ENCODE results near the gene SMARCAD1.

Gene SMARCAD1

GRCh38 chr4:94216394-94216793 is 8.7 kb downstream of the SMARCAD1 start:
- ChIA-PET CTCF (no interaction called here), POLR2A (no interaction called here)
- Histone ChIP-seq H3K4me1 (ENCODE audit: control insufficient read depth, insufficient read depth, low read length) (no peaks in the 10 kb centered on the region), H3K36me3 (ENCODE audit: control insufficient read depth in 2 of 2, insufficient read depth in 1 of 2, low read length in 2 of 2) (peaks cover 37 to 77% of the 10 kb centered on the region in 2 experiments), H3K4me3 (ENCODE audit: low read depth, low read length) (no peak overlapping the region), H3K9me3 (ENCODE audit: control insufficient read depth, insufficient read depth, low read depth, low read length) (no peaks in the 10 kb centered on the region), H3K27ac (ENCODE audit: extremely low read depth, low read depth, low read length) (no peak overlapping the region)
- TF ChIP-seq KLF8 (tag by site-specific recombination; IDR thresholded peaks at IDR 0.05) (no peak), TRIM28 (IDR thresholded peaks at IDR 0.05; ENCODE audit: borderline replicate concordance, low read length) (no peak), ZNF501 (tag by site-specific recombination; IDR thresholded peaks at IDR 0.05) (no peak), ZNF610 (tag by site-specific recombination; IDR thresholded peaks at IDR 0.05; ENCODE audit: borderline replicate concordance) (no peak), BCL11B (tag by site-specific recombination; IDR thresholded peaks at IDR 0.05; ENCODE audit: low read depth) (no peak), ZNF626 (tag by site-specific recombination; IDR thresholded peaks at IDR 0.05) (no peak), ZNF776 (tag by site-specific recombination; IDR thresholded peaks at IDR 0.05; ENCODE audit: borderline replicate concordance) (no peak), ZNF530 (tag by site-specific recombination; IDR thresholded peaks at IDR 0.05; ENCODE audit: low read depth) (no peak), ZEB2 (tag by site-specific recombination; IDR thresholded peaks at IDR 0.05) (no peak), KLF9 (tag by site-specific recombination; IDR thresholded peaks at IDR 0.05; ENCODE audit: low read depth) (no peak), SCRT1 (tag by site-specific recombination; IDR thresholded peaks at IDR 0.05; ENCODE audit: borderline replicate concordance) (no peak), SETDB1 (IDR thresholded peaks at IDR 0.05; ENCODE audit: insufficient read length, low read length) (no peak), ZNF18 (tag by site-specific recombination; IDR thresholded peaks at IDR 0.05) (no peak), KLF16 (tag by site-specific recombination; IDR thresholded peaks at IDR 0.05) (no peak), PRDM4 (tag by site-specific recombination; IDR thresholded peaks at IDR 0.05) (no peak)

GRCh38 chr4:94219402-94219801 is 11.7 kb downstream of the SMARCAD1 start:
- no peak overlapping the region for H3K4me3 ChIP-seq (ENCODE audit: low read depth, low read length)
- no peak overlapping the region for H3K27ac ChIP-seq (ENCODE audit: extremely low read depth, low read depth, low read length)
- no peaks in the 10 kb centered on the region for H3K9me3 ChIP-seq (ENCODE audit: control insufficient read depth, insufficient read depth, low read depth, low read length)
- CTCF ChIA-PET = no interaction called here
- H3K4me1 ChIP-seq (ENCODE audit: control insufficient read depth, insufficient read depth, low read length) = no peaks in the 10 kb centered on the region
- peaks cover 17 to 53% of the 10 kb centered on the region in 2 experiments for H3K36me3 ChIP-seq (ENCODE audit: control insufficient read depth in 2 of 2, insufficient read depth in 1 of 2, low read length in 2 of 2)
- no peak for TF ChIP-seq SCRT1 (tag by site-specific recombination; IDR thresholded peaks at IDR 0.05; ENCODE audit: borderline replicate concordance)
- POLR2A ChIA-PET = no interaction called here

- Histone ChIP-seq H3K9me3 (ENCODE audit: control insufficient read depth, insufficient read depth, low read depth, low read length) (no peaks in the 10 kb centered on the region), H3K36me3 (ENCODE audit: control insufficient read depth in 2 of 2, insufficient read depth in 1 of 2, low read length in 2 of 2) (peaks cover 7 to 36% of the 10 kb centered on the region in 2 experiments), H3K4me1 (ENCODE audit: control insufficient read depth, insufficient read depth, low read length) (no peaks in the 10 kb centered on the region), H3K27ac (ENCODE audit: extremely low read depth, low read depth, low read length) (no peak overlapping the region), H3K4me3 (ENCODE audit: low read depth, low read length) (no peak overlapping the region)
- POLR2A ChIA-PET = no interaction called here
- TF ChIP-seq ZNF174 (tag by site-specific recombination; IDR thresholded peaks at IDR 0.05) = no peak
- TF ChIP-seq REST (tag by site-specific recombination; IDR thresholded peaks at IDR 0.05) = no peak
- no peak for TF ChIP-seq GLI4 (tag by site-specific recombination; IDR thresholded peaks at IDR 0.05)
- no peak for TF ChIP-seq BCL11A (tag by site-specific recombination; IDR thresholded peaks at IDR 0.05; ENCODE audit: low read depth)
- TF ChIP-seq ZNF529 (tag by site-specific recombination; IDR thresholded peaks at IDR 0.05; ENCODE audit: insufficient replicate concordance) = no peak
- no peak for TF ChIP-seq ZNF169 (tag by site-specific recombination; IDR thresholded peaks at IDR 0.05)
- TF ChIP-seq ZNF501 (tag by site-specific recombination; IDR thresholded peaks at IDR 0.05) = no peak
- TF ChIP-seq ZNF843 (tag by site-specific recombination; IDR thresholded peaks at IDR 0.05) = no peak
- TF ChIP-seq SCRT2 (tag by site-specific recombination; IDR thresholded peaks at IDR 0.05) = no peak
- CTCF ChIA-PET = no interaction called here
Measured at GRCh38 chr4:94221916-94222315, 14.3 kb downstream of the SMARCAD1 start.
